Gastrocnemius medialis (tissue), 4 donors: ENCODE data around the gene ZNF221. TPM values are rescaled to one million over a fixed set of nuclear protein-coding genes. Genes with fewer than 3 reads are reported as not detected.

Source experiments
- ATAC-seq, 2 donors: fragments of 150-250 bp; one replicate each; pipeline ENCODE4 v1.9.1; 2016
- DNase-seq, 2 donors: peaks; one replicate each; pipeline ENCODE4 v3.0.0-alpha.2; 2019
- H3K27ac ChIP-seq, 4 donors: fragments of 200-600 bp; sonication (generic); 1 replicate in 1 of 4; 2 replicates in 3 of 4; pipeline ENCODE4 v1.5.1; 2016 to 2018; ENCODE audit warnings: mild to moderate bottlenecking in 2 of 4, moderate library complexity in 1 of 4
- H3K27me3 ChIP-seq, 3 donors: fragments of 200-600 bp; sonication (generic) in 2 of 3; 1 replicate in 1 of 3; 2 replicates in 2 of 3; pipeline versions ENCODE4 v1.5.1 to v1.6.0; 2016 to 2019; ENCODE audit warnings: mild to moderate bottlenecking in 1 of 3, moderate library complexity in 1 of 3
- H3K36me3 ChIP-seq, 2 donors: fragments of 200-600 bp; sonication (generic) in 1 of 2; one replicate each; pipeline ENCODE4 v1.5.1; 2017 to 2018
- H3K4me1 ChIP-seq, 2 donors: fragments of 200-600 bp; sonication (generic) in 1 of 2; one replicate each; pipeline ENCODE4 v1.5.1; 2016 to 2017; ENCODE audit warnings: mild to moderate bottlenecking in 2 of 2
- H3K4me3 ChIP-seq, 4 donors: fragments of 200-600 bp; sonication (generic) in 3 of 4; 1 replicate in 1 of 4; 2 replicates in 3 of 4; pipeline ENCODE4 v1.5.1; 2016 to 2019; ENCODE audit warnings: mild to moderate bottlenecking in 2 of 4
- H3K9me3 ChIP-seq, 3 donors: fragments of 200-600 bp; sonication (generic) in 2 of 3; 1 replicate in 1 of 3; 2 replicates in 2 of 3; pipeline ENCODE4 v1.5.1; 2016 to 2019
- POLR2A ChIP-seq, 2 donors: fragments of 450-650 bp; IDR thresholded peaks; one replicate each; pipeline ENCODE4 v1.6.1; 2017; ENCODE audit warnings: antibody characterized with exemption in 2 of 2, mild to moderate bottlenecking in 2 of 2, moderate library complexity in 2 of 2
- in situ Hi-C, 4 donors: fragments of 200-750 bp; cut with MboI; loops; one replicate each; pipeline versions ENCODE4 v1.15.0 to v1.8.0; 2017; ENCODE audit warnings: low sequenced_read_pairs in 4 of 4
- intact Hi-C: fragments of 100-400 bp; cut with DNase I; formaldehyde crosslinking; loops from one replicate; pipeline ENCODE4 v1.15.1; 2023; ENCODE audit warnings: low total_unique reads
- total RNA-seq, 4 donors: library from RNA; depleted of rRNA; stranded (reverse); fragments of >200 nt; gene quantifications; one replicate each; pipeline versions ENCODE4 v1.1.0 to v1.2.3, GENCODE V29; 2016
- TF ChIP-seq, protein P1 (sequence below), 5 experiments: fragments of 450-650 bp in 3 of 5; fragments of 200-600 bp in 2 of 5; sonication (generic) in 2 of 5; IDR thresholded peaks in 4 of 5; conservative IDR thresholded peaks in 1 of 5; 1 replicate in 4 of 5; 2 replicates in 1 of 5; pipeline ENCODE4 v1.5.1; 2016 to 2019; ENCODE audit warnings: antibody characterized with exemption in 5 of 5, mild to moderate bottlenecking in 3 of 5, moderate library complexity in 3 of 5

ZNF221 gene
- total RNA-seq, 4 donors from 2014 or later, result 0.76 to 15.3 (median 0.96) TPM

DNA sequence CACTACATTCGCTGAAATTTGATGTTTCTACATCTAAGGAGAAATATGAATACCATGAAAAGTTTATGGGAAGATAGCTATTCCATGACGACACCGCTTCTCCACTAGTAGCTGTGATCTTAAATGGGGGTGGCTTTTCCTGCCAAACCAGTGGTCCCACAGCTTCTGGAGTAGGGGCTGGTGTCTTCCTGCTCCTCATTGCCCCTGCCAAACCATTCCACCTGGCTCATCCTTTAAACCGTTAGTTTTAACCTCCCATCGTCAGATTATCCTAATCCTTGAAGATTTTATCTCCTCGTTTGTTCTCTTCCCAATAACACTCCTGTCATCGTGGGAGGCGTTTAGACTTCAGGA lies 51.2 kb downstream of the ZNF221 start:
- no peak for ATAC-seq

GRCh38 chr19:44002566-44003460 lies 51.8 kb downstream of the ZNF221 start, which contains the start of gene ZNF230:
ZNF230 (plus strand) TSS chr19:44002957; CDS start chr19:44007079, 4,122 bp downstream.
- Histone ChIP-seq H3K9me3 (peaks cover 0 to 11% (median 3%) of the 10 kb centered on the region in 3 donors), H3K4me1 (peaks cover 7 to 15% of the 10 kb centered on the region in 2 donors), H3K27me3 (no peaks in the 10 kb centered on the region), H3K27ac (peak within 1 kb of the TSS; percentile 70 to 78 (median 74)), H3K36me3 (peaks cover 3 to 12% of the 10 kb centered on the region in 2 donors), H3K4me3 (peak within 1 kb of the TSS; percentile 67 to 88 (median 80))
- intact Hi-C loops (loop anchor here (1.0 to 2.0 kb wide), 12 partner anchors 19 to 302 kb away; partner anchors contain the start of genes ZNF155, ZNF221, ZNF222 and ZNF224), in situ Hi-C loops (loop anchor here in 2 of 4 donors (5.0 to 10.0 kb wide), 4 partner anchors 52 to 209 kb away; partner anchors contain the start of genes ZNF223 (in 1 of the 2), ZNF224 (in 1 of the 2), ZNF225 (in 1 of the 2) and ZNF227 (in 1 of the 2))
- DNase-seq (peak; percentile 90 to 92), ATAC-seq (peak; percentile 100)
- TF ChIP-seq, protein P1, sequence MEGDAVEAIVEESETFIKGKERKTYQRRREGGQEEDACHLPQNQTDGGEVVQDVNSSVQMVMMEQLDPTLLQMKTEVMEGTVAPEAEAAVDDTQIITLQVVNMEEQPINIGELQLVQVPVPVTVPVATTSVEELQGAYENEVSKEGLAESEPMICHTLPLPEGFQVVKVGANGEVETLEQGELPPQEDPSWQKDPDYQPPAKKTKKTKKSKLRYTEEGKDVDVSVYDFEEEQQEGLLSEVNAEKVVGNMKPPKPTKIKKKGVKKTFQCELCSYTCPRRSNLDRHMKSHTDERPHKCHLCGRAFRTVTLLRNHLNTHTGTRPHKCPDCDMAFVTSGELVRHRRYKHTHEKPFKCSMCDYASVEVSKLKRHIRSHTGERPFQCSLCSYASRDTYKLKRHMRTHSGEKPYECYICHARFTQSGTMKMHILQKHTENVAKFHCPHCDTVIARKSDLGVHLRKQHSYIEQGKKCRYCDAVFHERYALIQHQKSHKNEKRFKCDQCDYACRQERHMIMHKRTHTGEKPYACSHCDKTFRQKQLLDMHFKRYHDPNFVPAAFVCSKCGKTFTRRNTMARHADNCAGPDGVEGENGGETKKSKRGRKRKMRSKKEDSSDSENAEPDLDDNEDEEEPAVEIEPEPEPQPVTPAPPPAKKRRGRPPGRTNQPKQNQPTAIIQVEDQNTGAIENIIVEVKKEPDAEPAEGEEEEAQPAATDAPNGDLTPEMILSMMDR (IDR thresholded peaks at IDR 0.05 in 4 of 5, conservative IDR thresholded peaks at IDR 0.05 in 1 of 5), result no peak
- no peak for TF ChIP-seq POLR2A (IDR thresholded peaks at IDR 0.05)

More for the DNA sequence above, 51.2 kb downstream of the ZNF221 start:
- peaks cover 7 to 15% of the 10 kb centered on the region in 2 donors for H3K4me1 ChIP-seq
- no peaks in the 10 kb centered on the region for H3K27me3 ChIP-seq
- H3K27ac ChIP-seq, result peak overlapping the region; percentile 70 to 78 (median 74)
- peak overlapping the region; percentile 67 to 88 (median 80) for H3K4me3 ChIP-seq
- no peak for DNase-seq
- H3K36me3 ChIP-seq, result peaks cover 3 to 9% of the 10 kb centered on the region in 2 donors
- in situ Hi-C loops, result loop anchor here in 2 of 4 donors (5.0 to 10.0 kb wide), 4 partner anchors 53 to 210 kb away; partner anchors contain the start of genes ZNF223 (in 1 of the 2), ZNF224 (in 1 of the 2), ZNF225 (in 1 of the 2) and ZNF227 (in 1 of the 2)
- intact Hi-C loops, result loop anchor here (1.0 to 2.0 kb wide), 12 partner anchors 18 to 303 kb away; partner anchors contain the start of genes ZNF155, ZNF221, ZNF222 and ZNF224
- H3K9me3 ChIP-seq, result peaks cover 0 to 11% (median 0%) of the 10 kb centered on the region in 3 donors
- TF ChIP-seq POLR2A (IDR thresholded peaks at IDR 0.05), result no peak
- TF ChIP-seq, protein P1 (IDR thresholded peaks at IDR 0.05 in 4 of 5, conservative IDR thresholded peaks at IDR 0.05 in 1 of 5), result no peak

GRCh38 chr19:44003461-44004009 lies 52.5 kb downstream of the ZNF221 start:
- DNase-seq (no peak), ATAC-seq (no peak)
- H3K9me3 ChIP-seq, result peaks cover 0 to 11% (median 4%) of the 10 kb centered on the region in 3 donors
- H3K4me1 ChIP-seq, result peaks cover 7 to 15% of the 10 kb centered on the region in 2 donors
- H3K27ac ChIP-seq, result peak overlapping the region in 3 of 4 donors; percentile 70 to 78 (median 72)
- H3K36me3 ChIP-seq, result peaks cover 3 to 19% of the 10 kb centered on the region in 2 donors
- TF ChIP-seq, protein P1 (IDR thresholded peaks at IDR 0.05 in 4 of 5, conservative IDR thresholded peaks at IDR 0.05 in 1 of 5), result no peak
- TF ChIP-seq POLR2A (IDR thresholded peaks at IDR 0.05), result no peak
- H3K27me3 ChIP-seq, result no peaks in the 10 kb centered on the region
- intact Hi-C loops (loop anchor here (2.0 kb wide), 2 partner anchors 177 to 301 kb away; partner anchors contain the start of genes ZNF235 and ZNF283), in situ Hi-C loops (loop anchor here in 2 of 4 donors (5.0 to 10.0 kb wide), 4 partner anchors 51 to 209 kb away; partner anchors contain the start of genes ZNF223 (in 1 of the 2), ZNF224 (in 1 of the 2), ZNF225 (in 1 of the 2) and ZNF227 (in 1 of the 2))
- H3K4me3 ChIP-seq, result peak overlapping the region; percentile 67 to 88 (median 80)

DNA sequence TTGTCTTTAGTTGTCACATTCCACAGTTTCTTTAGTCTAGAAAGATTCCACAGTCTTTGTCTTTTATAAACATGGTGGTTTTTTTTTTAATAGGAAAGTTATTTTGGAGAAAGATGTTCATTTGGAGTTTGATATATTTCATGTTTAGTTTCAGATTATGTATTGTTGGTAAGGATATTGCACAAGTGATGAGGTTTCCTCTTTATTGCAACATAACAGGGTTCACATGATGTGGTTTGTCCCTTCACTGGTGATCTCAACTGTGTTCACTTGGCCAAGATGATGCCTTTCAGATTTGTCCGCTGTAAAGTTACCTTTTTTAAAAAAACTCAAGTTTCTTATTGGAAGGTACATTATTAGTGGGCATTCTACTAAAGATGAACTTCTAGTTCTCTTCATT lies 54.9 kb downstream of the ZNF221 start:
- peaks cover 0 to 28% (median 22%) of the 10 kb centered on the region in 3 donors for H3K9me3 ChIP-seq
- H3K4me3 ChIP-seq, result no peak overlapping the region
- TF ChIP-seq POLR2A (IDR thresholded peaks at IDR 0.05), result no peak
- TF ChIP-seq, protein P1 (IDR thresholded peaks at IDR 0.05 in 4 of 5, conservative IDR thresholded peaks at IDR 0.05 in 1 of 5), result no peak
- intact Hi-C loops (no loop called here), in situ Hi-C loops (loop anchor here in 2 of 4 donors (10.0 kb wide), 3 partner anchors 49 to 109 kb away; partner anchors contain the start of genes ZNF223 (in 1 of the 2), ZNF224 (in 1 of the 2) and ZNF225 (in 1 of the 2))
- H3K36me3 ChIP-seq, result peaks cover 23 to 44% of the 10 kb centered on the region in 2 donors
- H3K27ac ChIP-seq, result no peak overlapping the region
- DNase-seq (no peak), ATAC-seq (no peak)
- peaks cover 7 to 15% of the 10 kb centered on the region in 2 donors for H3K4me1 ChIP-seq
- no peaks in the 10 kb centered on the region for H3K27me3 ChIP-seq
